Esophagus squamous epithelium (tissue), 4 donors: ENCODE results near the gene ADGRV1.

ENCODE experiments used
- POLR2A ChIP-seq, 4 donors: fragments of 450-650 bp; IDR thresholded peaks; one replicate each; pipeline ENCODE4 v1.6.1; 2017; ENCODE audit warnings: antibody characterized with exemption in 4 of 4, mild to moderate bottlenecking in 4 of 4, moderate library complexity in 3 of 4
- TF ChIP-seq, protein P1 (sequence below), 6 experiments: fragments of 450-650 bp in 4 of 6; fragments of 200-600 bp in 2 of 6; sonication (generic) in 2 of 6; IDR thresholded peaks; one replicate each; pipeline ENCODE4 v1.5.1; 2016 to 2019; ENCODE audit warnings: antibody characterized with exemption in 6 of 6, mild to moderate bottlenecking in 4 of 6, moderate library complexity in 4 of 6

DNA sequence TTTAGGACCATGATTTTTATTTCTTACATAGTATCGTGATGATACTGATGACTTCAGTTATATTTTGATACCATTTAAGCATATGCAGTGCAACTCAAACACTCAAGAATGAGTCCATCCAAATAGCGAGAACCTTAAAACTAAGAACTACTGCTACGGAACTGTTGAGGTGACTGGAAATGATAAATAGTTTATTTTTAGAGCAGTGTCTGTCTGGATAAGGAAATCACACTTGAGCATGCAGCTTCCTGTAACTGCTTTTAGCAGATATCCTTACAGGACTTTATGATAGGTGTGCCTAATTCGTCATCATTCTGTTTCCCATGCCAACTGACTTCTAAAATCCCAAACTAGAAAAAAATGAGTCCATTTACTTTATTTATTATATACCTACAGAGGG is 85.5 kb downstream of the ADGRV1 start:
- TF ChIP-seq, protein P1, sequence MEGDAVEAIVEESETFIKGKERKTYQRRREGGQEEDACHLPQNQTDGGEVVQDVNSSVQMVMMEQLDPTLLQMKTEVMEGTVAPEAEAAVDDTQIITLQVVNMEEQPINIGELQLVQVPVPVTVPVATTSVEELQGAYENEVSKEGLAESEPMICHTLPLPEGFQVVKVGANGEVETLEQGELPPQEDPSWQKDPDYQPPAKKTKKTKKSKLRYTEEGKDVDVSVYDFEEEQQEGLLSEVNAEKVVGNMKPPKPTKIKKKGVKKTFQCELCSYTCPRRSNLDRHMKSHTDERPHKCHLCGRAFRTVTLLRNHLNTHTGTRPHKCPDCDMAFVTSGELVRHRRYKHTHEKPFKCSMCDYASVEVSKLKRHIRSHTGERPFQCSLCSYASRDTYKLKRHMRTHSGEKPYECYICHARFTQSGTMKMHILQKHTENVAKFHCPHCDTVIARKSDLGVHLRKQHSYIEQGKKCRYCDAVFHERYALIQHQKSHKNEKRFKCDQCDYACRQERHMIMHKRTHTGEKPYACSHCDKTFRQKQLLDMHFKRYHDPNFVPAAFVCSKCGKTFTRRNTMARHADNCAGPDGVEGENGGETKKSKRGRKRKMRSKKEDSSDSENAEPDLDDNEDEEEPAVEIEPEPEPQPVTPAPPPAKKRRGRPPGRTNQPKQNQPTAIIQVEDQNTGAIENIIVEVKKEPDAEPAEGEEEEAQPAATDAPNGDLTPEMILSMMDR (IDR thresholded peaks at IDR 0.05): no peak
- no peak for TF ChIP-seq POLR2A (IDR thresholded peaks at IDR 0.05)
